Retinal pigment epithelial cell (primary cell): Measurements from ENCODE around the gene RASSF5.
"Not testable (repeated sequence)": the region's sequence is repeated elsewhere in the genome, so short reads cannot be mapped to it uniquely, and the experiment has no call there.

Experiments used
- DNase-seq: peaks from one replicate; pipeline ENCODE4 v3.0.0-alpha.2; 2010; ENCODE audit warnings: low read depth
- H3K4me3 ChIP-seq: 2 replicates; pipeline ENCODE4 v1.5.1; 2011; ENCODE audit warnings: mild to moderate bottlenecking, low read length, control low read depth, moderate library complexity
- CTCF ChIP-seq: conservative IDR thresholded peaks from 2 replicates; pipeline ENCODE4 v1.5.1; 2011; ENCODE audit warnings: low read depth, low read length, control low read depth, inconsistent platforms

The RASSF5 gene

GRCh38 chr1:206482611-206483010 is 24.7 kb upstream of the RASSF5 start:
- DNase-seq, result no peak
- no peak for TF ChIP-seq CTCF
- no peak overlapping the region for H3K4me3 ChIP-seq

- DNase-seq, H3K4me3 ChIP-seq: not testable (repeated sequence)
These were observed 23.5 kb upstream of the RASSF5 start for GRCh38 chr1:206483864-206484263.

- TF ChIP-seq CTCF, result no peak
- H3K4me3 ChIP-seq, result no peak overlapping the region
- no peak for DNase-seq
These were observed 22.4 kb upstream of the RASSF5 start for GRCh38 chr1:206484901-206485300.

- no peak overlapping the region for H3K4me3 ChIP-seq
- DNase-seq, result no peak
- no peak for TF ChIP-seq CTCF
These were observed 20.1 kb upstream of the RASSF5 start for GRCh38 chr1:206486995-206487788.

- no peak for TF ChIP-seq CTCF
- no peak for DNase-seq
- no peak overlapping the region for H3K4me3 ChIP-seq
These were observed 19.4 kb upstream of the RASSF5 start for GRCh38 chr1:206487970-206488369.

- no peak for DNase-seq
- H3K4me3 ChIP-seq, result no peak overlapping the region
- TF ChIP-seq CTCF, result no peak
These were observed 18.9 kb upstream of the RASSF5 start for GRCh38 chr1:206488466-206488865.

GRCh38 chr1:206489980-206490770 is 17.2 kb upstream of the RASSF5 start:
- no peak for DNase-seq
- TF ChIP-seq CTCF, result peak; percentile 99
- H3K4me3 ChIP-seq, result no peak overlapping the region
